ENCODE data around the gene ZNG1B.
"Not testable (repeated sequence)": the region's sequence is repeated elsewhere in the genome, so short reads cannot be mapped to it uniquely, and the experiment has no call there.

- not testable (repeated sequence) for TF ChIP-seq POLR2A, CTCF (IDR thresholded peaks at IDR 0.05)
Observed at GRCh38 chr2:113437508-113438465, at the start of gene ZNG1B.
